HG03159 (cell line): ENCODE results near the gene PPARA.

Experiments
- ATAC-seq: cut with Tn5 transposase; IDR thresholded peaks from one replicate; pipeline ENCODE4 v1.9.1; 2021; ENCODE audit warnings: mild to moderate bottlenecking, moderate library complexity; ENCODE audit not compliant: unreplicated experiment

Gene PPARA

DNA sequence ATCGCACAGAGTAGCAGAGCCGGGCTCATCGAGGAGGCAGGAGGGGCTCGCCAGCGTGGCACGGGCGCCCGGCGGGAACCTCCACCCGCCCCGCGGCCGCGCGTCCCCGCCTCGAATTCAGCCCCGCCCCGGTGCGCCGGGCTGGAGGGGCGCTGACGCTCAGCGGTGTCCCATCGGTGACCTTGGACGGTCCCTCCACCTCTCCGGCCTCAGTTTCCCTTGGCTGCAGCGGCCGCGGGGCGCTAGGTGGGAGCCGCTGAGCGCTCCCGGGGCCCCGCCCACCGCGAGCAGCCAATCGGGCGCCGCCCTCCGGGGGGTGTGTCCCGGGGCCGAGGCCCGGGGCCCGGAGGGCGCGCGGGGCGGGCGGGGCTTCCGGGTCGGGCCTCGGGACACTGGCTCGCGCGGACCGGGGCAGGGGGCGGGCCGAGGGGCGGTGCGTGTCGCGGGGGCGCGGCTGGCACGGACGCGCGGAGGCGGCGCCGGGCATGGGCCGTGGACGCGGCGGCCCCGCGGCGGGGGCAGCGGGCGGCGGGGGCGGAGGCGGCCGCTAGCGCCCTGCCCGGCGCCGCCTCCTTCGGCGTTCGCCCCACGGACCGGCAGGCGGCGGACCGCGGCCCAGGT is at the start of gene PPARA:
Gene PPARA, plus strand, starts transcription at position 493 of the 621 bp plus-strand sequence. CDS start 47,858 bp downstream, outside the sequence.
- ATAC-seq, result peak; percentile 63

DNA sequence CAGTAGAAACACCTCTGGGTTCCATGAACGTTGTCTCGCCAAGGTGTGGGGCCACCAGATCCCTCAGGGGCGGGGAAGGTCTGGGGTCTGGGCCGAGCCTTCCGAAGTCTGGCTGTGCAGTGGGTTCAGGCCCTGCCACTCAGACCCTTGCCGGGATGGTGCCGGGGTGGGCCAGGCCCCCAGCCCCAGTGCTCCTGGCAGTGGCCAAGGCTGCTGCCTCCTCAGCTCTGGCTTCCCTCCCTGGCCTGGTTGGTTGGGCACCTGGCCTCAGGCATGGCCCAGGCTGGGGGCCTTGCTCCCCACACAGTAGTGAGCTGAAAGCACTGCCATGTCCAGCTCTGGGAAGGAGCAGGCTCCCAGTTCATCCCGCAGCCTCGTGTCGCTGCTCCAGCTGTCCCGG is 48.2 kb upstream of the PPARA start:
- no peak for ATAC-seq

DNA sequence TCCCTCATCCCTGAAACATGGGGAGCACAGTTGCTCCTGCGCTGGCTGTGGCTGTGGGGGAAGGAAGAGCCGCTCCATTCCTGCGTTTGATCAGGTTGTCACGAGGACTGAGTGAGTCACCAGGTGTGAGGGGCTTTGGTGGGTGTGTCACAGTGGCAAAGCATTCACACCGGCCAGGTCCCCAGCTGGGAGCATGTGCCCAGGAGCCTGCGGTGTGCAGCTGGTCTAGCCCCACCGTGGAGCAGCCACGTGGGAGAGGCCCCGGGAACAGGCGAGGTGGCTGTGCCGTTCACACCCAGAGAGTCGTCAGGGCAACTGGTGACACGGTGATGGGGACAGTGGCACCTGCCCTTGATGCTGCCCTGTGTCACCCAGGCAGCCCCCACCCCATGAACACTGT is 47.6 kb upstream of the PPARA start:
- ATAC-seq, result no peak

DNA sequence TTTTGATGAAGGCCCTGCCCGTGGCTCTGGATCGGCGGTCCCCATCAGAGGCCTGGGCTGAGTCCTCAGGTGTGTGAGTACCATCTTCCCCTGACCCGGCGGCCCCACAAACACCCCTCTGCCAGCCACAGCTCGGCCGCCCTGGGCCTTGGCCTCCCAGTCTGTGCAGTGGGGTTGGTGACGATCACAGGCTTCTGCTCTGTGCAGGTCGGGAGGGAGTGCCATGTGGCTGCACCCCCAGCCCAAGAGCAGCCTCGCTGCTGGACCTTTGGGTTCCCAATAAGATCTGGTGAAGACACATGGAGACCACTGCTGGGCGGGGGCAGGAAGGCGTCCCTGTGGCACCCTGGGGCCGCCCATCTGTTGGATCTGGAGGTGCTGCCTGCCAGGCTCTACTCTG is 47.1 kb upstream of the PPARA start:
- no peak for ATAC-seq

DNA sequence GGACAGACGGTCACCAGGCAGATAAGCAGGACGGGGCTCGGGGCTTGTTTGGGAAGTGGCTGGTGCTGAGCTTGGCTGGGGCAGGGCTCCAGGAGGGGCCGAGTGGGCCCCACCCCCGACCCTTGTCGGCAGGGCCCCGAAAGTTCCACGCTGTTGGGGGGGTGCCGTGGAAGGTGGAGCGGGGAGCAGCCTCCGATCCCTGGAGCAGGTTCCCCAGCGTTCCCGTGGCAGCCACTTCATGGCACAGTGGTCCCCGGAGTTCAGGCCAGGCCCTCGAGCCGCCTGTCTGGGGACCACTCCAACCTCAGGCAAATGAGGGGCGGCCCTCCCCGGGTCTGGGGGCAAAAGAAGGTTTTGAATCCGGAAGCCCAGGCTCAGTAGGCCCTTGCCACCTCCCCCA is 46.7 kb upstream of the PPARA start:
- ATAC-seq, result no peak

DNA sequence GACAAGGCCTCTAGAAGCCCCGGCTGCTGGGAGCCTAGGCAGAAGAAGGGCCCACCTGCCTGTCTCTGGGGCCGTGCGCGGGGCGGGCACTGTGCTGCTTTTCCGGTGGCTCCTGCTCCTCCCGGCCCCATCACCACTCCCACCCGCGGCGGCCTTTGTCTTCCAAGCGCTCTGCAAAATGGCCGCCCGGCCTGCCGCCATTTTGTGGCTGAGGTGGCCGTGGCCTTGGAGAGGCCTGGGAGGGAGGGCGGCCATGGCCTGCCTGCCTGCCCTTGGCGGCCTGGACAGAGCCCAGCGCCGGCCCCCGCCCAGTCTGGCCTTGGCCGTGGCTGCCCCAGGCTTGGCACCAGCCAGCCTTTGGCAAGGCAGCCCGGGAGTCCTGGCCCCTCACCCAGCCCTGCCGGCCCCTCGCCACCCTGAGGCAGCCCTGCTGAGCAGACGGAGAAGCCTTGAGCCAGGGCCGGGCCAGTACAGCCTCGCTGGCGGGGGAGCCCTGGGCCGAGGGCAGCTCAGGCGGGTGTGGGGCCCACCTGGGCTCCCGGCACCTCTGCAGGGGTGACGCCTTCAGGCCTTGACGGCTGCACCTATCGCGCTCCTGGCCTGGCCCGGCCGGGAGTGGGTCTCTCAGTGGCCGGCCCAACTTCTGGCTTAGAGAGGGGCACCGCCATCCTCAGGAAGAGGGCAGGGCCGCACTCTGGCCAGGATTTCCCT is 46.0 kb upstream of the PPARA start:
- ATAC-seq, result no peak

DNA sequence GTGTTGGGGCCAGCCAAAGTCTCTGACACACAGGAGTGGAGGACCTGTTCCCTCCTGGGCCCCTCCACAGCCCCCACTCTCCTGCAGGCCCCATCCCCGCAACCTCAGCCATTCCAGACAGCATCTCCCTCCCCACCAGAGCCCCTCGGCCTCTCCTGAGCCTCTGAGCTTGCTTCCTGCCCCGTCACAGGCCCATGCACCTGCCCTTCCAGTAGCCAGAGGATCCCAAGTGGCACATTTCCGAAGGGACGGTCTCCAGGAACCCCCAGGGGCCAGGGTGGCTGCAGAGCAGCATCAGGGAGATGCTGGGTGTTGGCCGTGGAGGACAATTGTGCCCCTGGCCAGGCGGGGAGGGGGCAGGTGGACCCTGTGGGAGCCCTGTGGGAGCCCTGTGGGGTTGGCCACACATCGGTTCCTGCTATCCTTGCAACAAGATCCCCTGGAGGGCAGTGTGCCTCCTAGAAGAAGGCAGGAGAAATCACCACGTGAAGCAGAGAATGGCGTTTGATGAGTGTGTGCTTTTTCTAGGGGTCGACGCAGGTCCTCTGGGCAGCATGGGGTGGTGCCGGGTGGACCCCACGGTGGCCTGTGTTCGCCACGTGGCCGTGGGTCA is 45.3 kb upstream of the PPARA start:
- no peak for ATAC-seq

DNA sequence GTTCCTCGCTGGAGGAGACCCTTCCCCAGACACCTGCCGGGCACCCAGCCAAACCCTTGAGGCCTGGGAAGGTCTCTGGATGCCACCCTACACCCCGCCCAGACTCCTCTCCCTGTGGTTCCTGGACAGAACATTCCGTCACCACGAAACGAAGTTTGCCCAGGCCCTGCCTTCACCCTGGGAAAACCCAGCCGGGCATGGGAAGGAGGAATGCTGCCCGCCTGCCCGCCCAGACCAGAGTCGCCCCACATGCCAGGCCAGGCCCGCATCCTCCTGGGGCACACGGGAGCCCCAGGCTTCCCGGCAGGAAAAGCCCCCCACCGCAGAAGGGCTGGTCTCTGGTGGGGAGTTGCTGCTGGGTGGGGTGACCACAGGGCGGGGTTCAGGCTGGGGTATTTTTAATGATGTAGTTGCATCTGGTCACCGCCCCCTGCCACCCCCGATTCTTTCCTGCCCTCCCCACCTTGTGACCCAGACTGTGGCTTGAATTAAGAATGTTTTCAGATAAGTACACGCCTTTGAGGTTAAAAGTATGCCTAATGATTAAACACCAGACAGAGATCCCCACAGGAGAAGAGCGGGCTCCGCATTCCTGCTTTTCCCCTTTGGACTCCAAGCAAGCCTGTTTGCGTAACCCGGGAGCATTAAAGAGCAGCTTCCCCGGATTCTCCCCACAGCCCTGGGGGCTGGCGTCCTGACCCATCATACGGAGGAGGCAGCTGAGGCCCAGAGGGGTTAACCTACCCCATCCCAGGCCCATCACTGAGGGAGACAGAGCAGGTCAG is 44.6 kb upstream of the PPARA start:
- no peak for ATAC-seq

DNA sequence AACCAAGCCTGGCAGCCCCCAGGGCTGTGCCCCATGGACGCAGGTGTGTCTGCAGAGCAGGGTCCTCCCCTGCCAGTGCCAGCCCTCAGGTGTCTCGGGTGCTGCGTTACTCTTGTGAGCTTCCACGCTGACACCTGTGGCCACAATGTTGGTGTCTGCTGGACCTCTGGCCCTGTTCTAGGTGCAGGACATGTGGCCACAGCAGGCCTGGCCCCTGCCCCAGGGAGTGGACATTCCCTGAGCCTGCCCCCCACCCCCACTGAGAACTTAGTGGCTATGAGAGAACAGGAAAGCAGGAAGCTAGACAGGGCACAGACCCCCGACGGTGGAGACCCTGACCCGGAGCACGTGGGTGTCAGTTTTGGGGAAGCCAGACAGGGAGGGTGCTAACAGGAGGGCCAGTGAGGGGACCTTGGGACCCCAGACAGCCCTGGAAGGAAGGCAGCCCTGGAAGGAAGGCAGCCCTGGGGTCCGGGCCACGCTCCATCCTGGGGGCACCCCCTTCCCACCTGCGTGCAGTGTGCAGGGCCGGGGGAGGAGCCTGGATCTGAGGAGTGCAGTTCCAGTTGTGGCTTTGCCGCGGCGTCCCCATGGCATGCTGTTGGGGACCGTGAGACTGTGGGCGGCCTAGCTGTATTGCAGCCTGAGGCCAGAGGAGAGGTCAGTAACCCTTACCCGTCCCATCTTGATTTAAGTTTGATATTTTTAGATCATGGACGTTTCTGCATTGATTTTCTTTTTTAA is 43.9 kb upstream of the PPARA start:
- ATAC-seq, result no peak

DNA sequence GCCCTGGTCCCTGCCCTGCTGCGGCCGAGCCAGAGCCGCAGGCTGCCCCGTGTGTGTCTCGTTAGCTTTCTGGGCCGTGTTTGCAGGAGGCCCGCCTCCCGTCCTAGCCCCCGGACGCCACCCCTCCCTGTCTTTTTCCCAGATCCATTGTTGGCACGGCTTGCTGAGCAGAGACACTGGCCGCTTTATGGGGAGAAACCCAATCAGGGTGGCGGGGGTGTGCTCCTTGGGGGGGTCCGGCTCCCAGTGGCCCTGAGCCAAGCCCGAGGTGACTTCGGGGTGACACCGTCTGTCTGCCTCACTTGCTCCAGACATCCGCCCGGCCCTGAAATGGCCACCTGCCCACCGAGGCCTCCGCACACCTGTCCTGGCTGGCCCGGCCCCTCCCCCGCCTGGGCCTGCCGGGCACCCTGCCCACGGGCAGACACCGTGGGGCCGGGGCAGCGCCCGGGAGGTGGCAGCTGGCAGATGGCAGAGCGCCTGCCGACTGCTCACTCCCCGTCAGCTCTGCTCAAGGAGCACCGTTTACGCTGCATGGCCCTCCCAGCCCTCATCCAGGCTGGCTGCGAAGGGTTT is 43.1 kb upstream of the PPARA start:
- ATAC-seq, result no peak

DNA sequence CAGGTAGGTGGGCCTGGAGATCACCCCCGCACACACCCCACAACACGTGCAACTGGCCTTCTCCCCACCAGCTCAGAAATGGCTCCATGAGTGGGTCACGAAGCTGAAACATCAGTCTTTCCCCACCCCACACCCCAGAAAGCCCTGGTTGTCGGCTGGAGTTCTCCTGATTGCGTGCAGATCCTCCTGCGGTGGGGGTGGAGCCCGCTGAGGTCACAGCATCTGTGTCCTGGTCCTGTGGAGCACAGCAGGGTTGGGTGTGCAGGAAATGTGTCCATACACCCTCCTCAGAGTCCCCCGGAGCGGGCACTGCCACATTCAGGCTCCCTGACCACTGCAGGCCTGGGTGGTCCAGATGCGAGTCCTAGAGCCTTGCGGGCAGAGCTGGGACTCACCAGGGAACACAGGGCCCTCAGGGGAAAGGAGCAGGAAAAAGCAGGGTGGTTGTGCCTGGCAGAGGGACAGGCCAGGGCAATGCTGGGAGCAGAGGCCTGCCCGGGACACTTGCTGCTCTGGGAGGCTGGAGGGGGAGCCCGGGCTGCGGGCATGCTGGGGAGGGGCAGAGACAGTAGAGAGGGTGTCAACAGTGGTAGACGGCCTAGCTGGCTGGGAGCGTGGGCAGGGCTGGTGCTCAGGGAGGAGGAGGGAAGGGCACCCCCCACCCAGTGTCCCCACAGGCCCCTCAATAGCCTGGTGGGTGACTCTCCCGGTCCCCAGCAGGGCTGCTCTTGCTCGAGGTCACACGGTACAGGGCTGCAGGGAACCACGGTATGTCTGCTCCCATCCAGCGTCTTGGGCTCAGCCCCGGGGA is 42.4 kb upstream of the PPARA start:
- no peak for ATAC-seq

DNA sequence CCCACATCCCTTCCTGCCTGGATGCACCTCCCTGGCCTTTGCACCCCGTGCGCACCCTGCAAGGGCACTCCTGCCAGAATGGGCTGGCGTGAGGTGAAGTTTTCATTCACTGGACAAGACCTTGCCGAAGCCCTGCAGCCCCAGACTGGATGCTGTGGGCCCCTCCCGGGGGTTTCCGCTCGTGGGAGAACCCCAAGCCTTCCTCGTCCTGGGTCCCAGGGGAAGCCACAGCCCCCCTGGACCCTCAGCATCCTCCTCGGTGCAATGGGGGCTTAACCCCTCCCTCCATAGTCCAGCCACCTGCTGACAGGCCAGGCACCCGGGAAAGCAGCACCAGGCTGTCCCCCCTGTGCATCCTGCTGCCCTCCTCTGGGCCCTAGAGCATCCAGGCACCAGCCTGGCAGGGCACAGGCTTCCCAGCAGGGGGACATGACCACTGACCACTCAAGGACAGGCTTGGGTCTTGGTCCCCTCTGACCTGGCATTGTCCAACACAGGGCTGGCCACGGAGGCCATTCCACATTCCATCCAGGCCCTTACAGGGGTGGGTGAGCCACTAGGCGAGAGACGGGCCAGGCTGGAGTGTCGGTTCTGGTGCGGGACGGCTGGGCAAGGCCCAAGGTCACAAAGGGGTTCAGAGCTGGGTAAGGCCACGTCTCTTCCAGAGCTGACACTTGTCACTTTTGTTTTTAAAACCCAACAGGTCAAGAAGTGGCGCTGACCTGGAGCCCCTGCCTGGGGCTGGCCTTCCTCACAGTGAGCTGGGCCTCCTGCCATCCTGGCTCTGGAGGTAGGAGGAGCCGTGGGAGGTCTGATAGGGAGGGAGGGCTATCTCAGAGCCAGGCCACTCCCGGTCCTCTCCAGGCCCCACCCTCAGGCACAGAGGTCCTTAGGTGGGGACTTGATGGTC is 41.5 kb upstream of the PPARA start:
- no peak for ATAC-seq

DNA sequence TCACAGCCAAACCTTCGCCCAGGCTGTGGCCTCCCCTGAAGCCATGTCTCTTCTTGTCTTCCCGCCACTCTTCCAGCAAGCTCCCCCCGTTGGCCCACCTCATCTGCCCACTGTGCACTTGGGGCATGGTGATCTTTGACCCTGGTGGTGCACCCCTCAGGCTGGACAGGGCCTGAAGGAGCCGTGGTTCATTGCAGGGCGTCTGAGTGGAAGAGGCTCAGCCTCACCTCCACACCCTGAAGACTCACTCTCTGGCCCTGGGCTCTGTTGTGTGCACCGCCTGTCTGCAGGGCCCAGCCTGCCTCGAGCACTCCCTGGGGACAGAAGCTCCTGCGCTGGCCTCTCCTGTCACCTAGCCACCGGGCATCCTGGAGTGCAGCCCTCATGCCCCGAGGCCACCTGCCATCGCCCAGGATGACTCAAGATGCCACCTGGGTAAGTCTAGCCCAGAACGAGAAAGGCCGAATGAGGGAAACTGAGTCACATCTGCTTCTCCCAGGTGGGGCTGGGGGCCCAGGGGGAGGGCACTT is 40.8 kb upstream of the PPARA start:
- no peak for ATAC-seq

DNA sequence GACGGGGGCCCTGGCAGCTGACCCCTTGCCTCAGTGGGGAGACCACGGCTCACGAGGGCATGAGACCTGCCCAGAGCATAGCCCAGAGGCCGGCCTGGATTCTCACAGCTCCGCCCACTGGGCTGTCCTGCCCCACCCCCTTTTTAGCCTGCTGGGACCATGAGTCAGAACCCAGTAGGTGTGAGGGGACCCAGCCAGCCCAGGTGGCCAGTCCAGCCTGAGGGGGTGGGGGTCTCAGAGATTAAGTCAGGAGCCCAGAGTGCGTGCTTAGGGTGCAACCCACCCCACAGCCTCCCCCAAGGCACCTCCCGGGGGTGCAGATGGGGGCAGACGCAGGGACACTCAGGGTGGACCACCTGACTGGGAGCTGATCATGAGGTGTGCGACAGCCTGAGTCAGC is 40.1 kb upstream of the PPARA start:
- no peak for ATAC-seq

DNA sequence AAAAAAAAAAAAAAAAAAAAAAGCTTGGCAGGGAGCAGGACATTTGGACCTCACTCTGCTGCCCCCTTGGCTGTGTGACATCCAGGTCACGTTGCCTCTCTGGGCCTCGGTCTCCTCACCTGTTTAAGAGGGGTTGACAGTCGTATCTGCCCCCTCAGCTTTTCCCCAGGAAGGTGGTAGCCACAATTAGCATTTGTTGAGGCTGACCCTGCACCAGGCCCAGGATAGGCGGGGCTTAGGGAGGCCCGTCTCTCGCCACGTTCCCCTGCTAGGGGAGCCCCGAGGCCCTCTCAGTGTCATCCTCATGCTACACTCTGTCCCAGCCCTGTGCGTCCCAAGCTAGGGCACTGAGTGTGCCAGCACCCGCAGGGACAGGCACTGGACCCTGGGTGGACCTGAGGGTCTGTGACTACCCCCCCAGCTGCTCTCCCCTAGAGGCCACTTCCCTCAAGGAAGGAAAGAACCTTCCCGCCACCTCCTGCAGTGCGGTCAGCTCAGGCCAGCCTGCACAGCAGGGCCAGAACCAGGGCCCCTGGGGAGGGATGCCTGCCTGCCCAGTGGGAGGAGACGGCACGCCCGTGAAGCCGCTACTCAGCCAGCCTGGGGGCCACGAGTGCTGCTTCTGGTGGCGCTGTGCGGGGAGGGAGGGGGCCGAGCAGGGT is 38.5 kb upstream of the PPARA start:
- no peak for ATAC-seq

DNA sequence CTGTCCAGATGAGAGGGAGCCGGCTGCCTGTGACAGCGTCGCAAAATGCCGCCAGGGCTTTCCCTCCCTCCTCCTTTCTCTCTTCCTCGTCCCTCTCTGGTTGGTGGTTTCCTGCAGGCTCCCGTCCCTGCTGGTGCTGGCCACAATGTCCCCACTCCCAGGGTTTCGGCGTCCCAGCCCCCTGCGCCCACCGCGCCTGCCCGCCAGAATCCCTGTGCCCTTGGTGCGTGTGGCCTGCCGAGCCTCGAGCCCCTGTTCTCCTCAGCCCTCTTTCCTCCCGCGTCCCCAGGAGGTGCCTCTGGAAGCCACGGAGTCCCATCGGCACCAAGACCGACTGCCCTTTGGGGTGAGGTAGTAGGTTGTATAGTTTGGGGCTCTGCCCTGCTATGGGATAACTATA is 37.9 kb upstream of the PPARA start:
- ATAC-seq, result no peak

DNA sequence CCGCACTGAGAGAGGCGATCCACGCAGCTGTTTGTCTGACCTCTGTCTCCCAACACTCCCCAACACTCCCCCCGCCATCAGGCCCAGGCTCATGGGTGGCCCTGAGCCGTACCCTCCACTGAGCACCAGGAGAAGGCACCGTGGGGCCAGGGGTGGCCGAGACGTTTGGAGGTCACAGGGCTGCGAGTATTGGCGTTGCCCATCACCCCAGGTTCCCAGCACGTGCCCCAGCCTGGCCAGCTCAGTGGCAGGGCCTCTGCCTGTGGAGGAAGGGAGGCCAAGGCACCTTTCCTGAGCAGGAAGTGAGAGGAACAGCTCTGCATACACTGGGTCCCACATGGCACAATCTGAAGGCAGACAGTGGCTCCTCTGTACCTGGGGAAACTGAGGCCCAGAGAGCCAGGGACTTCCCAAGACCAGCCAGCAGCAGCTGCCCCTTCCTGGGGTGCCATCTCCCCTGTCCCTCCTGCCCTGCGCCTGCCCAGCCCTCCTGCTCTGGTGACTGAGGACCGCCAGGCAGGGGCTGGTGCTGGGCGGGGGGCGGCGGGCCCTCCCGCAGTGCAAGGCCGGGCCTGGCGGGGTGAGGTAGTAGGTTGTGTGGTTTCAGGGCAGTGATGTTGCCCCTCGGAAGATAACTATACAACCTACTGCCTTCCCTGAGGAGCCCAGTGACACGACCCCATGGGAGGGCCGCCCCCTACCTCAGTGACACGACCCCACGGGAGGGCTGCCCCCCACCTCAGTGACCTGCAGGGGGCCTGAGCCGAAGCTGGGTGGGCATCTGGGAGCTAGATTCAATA is 37.0 kb upstream of the PPARA start:
- ATAC-seq, result no peak
